GM23338 (cell line): ENCODE measurements around the gene IL16. TPM values are rescaled to one million over a fixed set of nuclear protein-coding genes. Genes with fewer than 3 reads are reported as not detected.

ENCODE experiments used
- ATAC-seq: fragments of 200-7000 bp; cut with Tn5 transposase; 3 replicates; pipeline ENCODE4 v1.9.1; 2020
- DNase-seq: peaks from one replicate; pipeline ENCODE4 v3.0.0-alpha.2; 2015; ENCODE audit warnings: low spot score
- H2AFZ ChIP-seq: fragments of 200-600 bp; sonication (generic); 2 replicates; pipeline ENCODE4 v1.8.0; 2016; ENCODE audit warnings: antibody characterized with exemption, mild to moderate bottlenecking, moderate library complexity
- H3F3A ChIP-seq: fragments of 200-600 bp; sonication (generic); replicated peaks from 2 replicates; pipeline ENCODE4 v1.8.0; 2017; ENCODE audit warnings: antibody characterized with exemption, mixed run types, low read depth
- H3K27ac ChIP-seq: fragments of 200-600 bp; sonication (generic); 2 replicates; pipeline ENCODE4 v1.6.1; 2016; ENCODE audit warnings: low read depth
- H3K27me3 ChIP-seq: fragments of 200-600 bp; sonication (generic); 2 replicates; pipeline ENCODE4 v1.8.0; 2016; ENCODE audit warnings: mild to moderate bottlenecking, mixed run types, moderate library complexity; ENCODE audit not compliant: insufficient read depth
- H3K36me3 ChIP-seq: fragments of 200-600 bp; sonication (generic); 2 replicates; pipeline ENCODE4 v1.8.0; 2016; ENCODE audit warnings: mild to moderate bottlenecking; ENCODE audit not compliant: insufficient read depth
- H3K4me1 ChIP-seq: fragments of 200-600 bp; sonication (generic); 2 replicates; pipeline ENCODE4 v1.8.0; 2016; ENCODE audit warnings: mild to moderate bottlenecking, moderate library complexity; ENCODE audit not compliant: insufficient read depth
- H3K4me2 ChIP-seq: fragments of 200-600 bp; sonication (generic); 2 replicates; pipeline ENCODE4 v1.7.1; 2017; ENCODE audit warnings: mixed run types
- H3K4me3 ChIP-seq: fragments of 200-600 bp; sonication (generic); 2 replicates; pipeline ENCODE4 v1.6.1; 2016; ENCODE audit warnings: mixed run types
- H3K79me2 ChIP-seq: fragments of 200-600 bp; sonication (generic); replicated peaks from 2 replicates; pipeline ENCODE4 v1.8.0; 2017; ENCODE audit warnings: mild to moderate bottlenecking; ENCODE audit not compliant: insufficient read depth
- H3K9me2 ChIP-seq: fragments of 200-600 bp; sonication (generic); 2 replicates; pipeline ENCODE4 v1.8.0; 2017; ENCODE audit not compliant: insufficient read depth
- H4K20me1 ChIP-seq: fragments of 200-600 bp; sonication (generic); replicated peaks from 2 replicates; pipeline ENCODE4 v1.8.0; 2017; ENCODE audit warnings: mild to moderate bottlenecking; ENCODE audit not compliant: insufficient read depth
- H3K27ac Mint-ChIP-seq: 2 replicates; pipeline ENCODE4 v1.8.0; 2020; ENCODE audit warnings: inconsistent platforms, mild to moderate bottlenecking, moderate library complexity, mixed read lengths
- H3K27me3 Mint-ChIP-seq: 3 replicates; pipeline ENCODE4 v1.8.0; 2022; ENCODE audit warnings: low read depth, mild to moderate bottlenecking, moderate library complexity, mixed read lengths, inconsistent platforms; ENCODE audit not compliant: insufficient read depth, poor library complexity
- H3K36me3 Mint-ChIP-seq: 3 replicates; pipeline ENCODE4 v1.8.0; 2021; ENCODE audit warnings: low read depth, mild to moderate bottlenecking, inconsistent platforms, moderate library complexity, mixed read lengths
- H3K4me1 Mint-ChIP-seq: 3 replicates; pipeline ENCODE4 v1.8.0; 2020; ENCODE audit warnings: mild to moderate bottlenecking, inconsistent platforms, mixed read lengths
- H3K4me3 Mint-ChIP-seq: 3 replicates; pipeline ENCODE4 v1.8.0; 2021; ENCODE audit warnings: moderate library complexity, mild to moderate bottlenecking, inconsistent platforms, mixed read lengths
- H3K9me3 Mint-ChIP-seq: 3 replicates; pipeline ENCODE4 v1.8.0; 2020; ENCODE audit warnings: moderate library complexity, mild to moderate bottlenecking, inconsistent platforms, mixed read lengths
- CREB1 ChIP-seq: fragments of 250-450 bp; sonication (Bioruptor Pico); IDR thresholded peaks from 2 replicates; pipeline ENCODE4 v1.5.0; 2020; ENCODE audit warnings: low read depth, mild to moderate bottlenecking, moderate library complexity
- CTCF ChIP-seq, 2 experiments: fragments of 200-600 bp in 1 of 2; sonication (generic) in 1 of 2; conservative IDR thresholded peaks; 2 replicates each; pipeline versions ENCODE4 v1.5.1 to v1.6.1; 2016 to 2017; ENCODE audit warnings: antibody characterized with exemption in 2 of 2, low read depth in 2 of 2, mild to moderate bottlenecking in 2 of 2, moderate library complexity in 1 of 2
- EZH2 ChIP-seq: fragments of 200-600 bp; sonication (generic); IDR thresholded peaks from one replicate; pipeline ENCODE4 v1.8.0; 2017; ENCODE audit warnings: antibody characterized with exemption, mild to moderate bottlenecking, low read depth; ENCODE audit not compliant: unreplicated experiment
- EZH2phosphoT487 ChIP-seq: fragments of 200-600 bp; sonication (generic); IDR thresholded peaks from one replicate; pipeline ENCODE4 v1.8.1; 2018; ENCODE audit warnings: antibody characterized with exemption; ENCODE audit not compliant: unreplicated experiment
- JUNB ChIP-seq: IDR thresholded peaks from one replicate; pipeline ENCODE4 v1.6.1; 2016; ENCODE audit warnings: antibody characterized with exemption; ENCODE audit not compliant: unreplicated experiment
- NANOG ChIP-seq: IDR thresholded peaks from 2 replicates; pipeline ENCODE4 v1.6.1; 2016; ENCODE audit warnings: antibody characterized with exemption, borderline replicate concordance
- POLR2AphosphoS5 ChIP-seq: IDR thresholded peaks from 2 replicates; pipeline ENCODE4 v1.6.1; 2016; ENCODE audit warnings: antibody characterized with exemption, low read depth
- STAT1 ChIP-seq: IDR thresholded peaks from one replicate; pipeline ENCODE4 v1.6.1; 2016; ENCODE audit warnings: antibody characterized with exemption; ENCODE audit not compliant: unreplicated experiment
- ZNF114 ChIP-seq: fragments of 250-450 bp; sonication (Bioruptor Pico); IDR thresholded peaks from 2 replicates; pipeline ENCODE4 v1.5.0; 2020; ENCODE audit warnings: mild to moderate bottlenecking, moderate library complexity
- ZNF331 ChIP-seq: fragments of 250-450 bp; sonication (Bioruptor Pico); IDR thresholded peaks from 2 replicates; pipeline ENCODE4 v1.5.0; 2020; ENCODE audit warnings: low read depth, mild to moderate bottlenecking, moderate library complexity
- ZNF462 ChIP-seq: fragments of 250-450 bp; sonication (Bioruptor Pico); IDR thresholded peaks from 2 replicates; pipeline ENCODE4 v1.5.0; 2020; ENCODE audit warnings: mild to moderate bottlenecking, moderate library complexity
- polyA plus RNA-seq: library from polyadenylated mRNA; unstranded; fragments of >200 nt; fragmentation: Nextera tagmentation; extraction: Ambion mirVana; gene quantifications from 2 replicates; pipeline ENCODE4 v1.2.1, GENCODE V29; 2016
- total RNA-seq: library from RNA; depleted of rRNA; stranded (reverse); fragments of >200 nt; shearing (Covaris generic); gene quantifications from 2 replicates; pipeline ENCODE4 v1.2.3, GENCODE V29; 2014
- TF ChIP-seq, protein P1 (sequence below): IDR thresholded peaks from 2 replicates; pipeline ENCODE4 v1.6.1; 2016; ENCODE audit warnings: antibody characterized with exemption
- TF ChIP-seq, protein P2 (sequence below): IDR thresholded peaks from one replicate; pipeline ENCODE4 v1.6.1; 2018; ENCODE audit warnings: antibody characterized with exemption; ENCODE audit not compliant: unreplicated experiment

The IL16 gene
- total and polyA plus RNA-seq, 2 experiments from 2014 or later, result 0.29 TPM; not detected in 1

GRCh38 chr15:81299630-81300273 lies 103.1 kb downstream of the IL16 start:
- ATAC-seq, result no peak
- no peak for DNase-seq
- no peaks in the 10 kb centered on the region for H3F3A ChIP-seq
- Mint-ChIP-seq H3K9me3 (no peaks in the 10 kb centered on the region), H3K4me1 (peaks cover 41% of the 10 kb centered on the region), H3K36me3 (no peaks in the 10 kb centered on the region), H3K27ac (no peak overlapping the region), H3K27me3 (peaks cover 14% of the 10 kb centered on the region), H3K4me3 (no peak overlapping the region)
- no peak overlapping the region for H3K4me2 ChIP-seq
- H3K79me2 ChIP-seq, result no peaks in the 10 kb centered on the region
- H3K9me2 ChIP-seq, result no peaks in the 10 kb centered on the region
- no peak overlapping the region for H2AFZ ChIP-seq
- no peaks in the 10 kb centered on the region for H4K20me1 ChIP-seq
- peaks cover 15% of the 10 kb centered on the region; the same call in 1 of the 2 replicates for H3K4me1 ChIP-seq
- TF ChIP-seq POLR2AphosphoS5 (no peak), EZH2phosphoT487 (no peak), EZH2 (no peak), STAT1 (no peak), ZNF331 (CRISPR knock-in tag) (no peak), NANOG (no peak), ZNF462 (CRISPR knock-in tag) (no peak), JUNB (no peak), ZNF114 (no peak), CREB1 (CRISPR knock-in tag) (no peak), CTCF (conservative IDR thresholded peaks at IDR 0.05; ENCODE audit: low read depth in 2 of 2) (no peak)
- TF ChIP-seq, protein P1, sequence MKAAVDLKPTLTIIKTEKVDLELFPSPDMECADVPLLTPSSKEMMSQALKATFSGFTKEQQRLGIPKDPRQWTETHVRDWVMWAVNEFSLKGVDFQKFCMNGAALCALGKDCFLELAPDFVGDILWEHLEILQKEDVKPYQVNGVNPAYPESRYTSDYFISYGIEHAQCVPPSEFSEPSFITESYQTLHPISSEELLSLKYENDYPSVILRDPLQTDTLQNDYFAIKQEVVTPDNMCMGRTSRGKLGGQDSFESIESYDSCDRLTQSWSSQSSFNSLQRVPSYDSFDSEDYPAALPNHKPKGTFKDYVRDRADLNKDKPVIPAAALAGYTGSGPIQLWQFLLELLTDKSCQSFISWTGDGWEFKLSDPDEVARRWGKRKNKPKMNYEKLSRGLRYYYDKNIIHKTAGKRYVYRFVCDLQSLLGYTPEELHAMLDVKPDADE, result no peak
- TF ChIP-seq, protein P2, sequence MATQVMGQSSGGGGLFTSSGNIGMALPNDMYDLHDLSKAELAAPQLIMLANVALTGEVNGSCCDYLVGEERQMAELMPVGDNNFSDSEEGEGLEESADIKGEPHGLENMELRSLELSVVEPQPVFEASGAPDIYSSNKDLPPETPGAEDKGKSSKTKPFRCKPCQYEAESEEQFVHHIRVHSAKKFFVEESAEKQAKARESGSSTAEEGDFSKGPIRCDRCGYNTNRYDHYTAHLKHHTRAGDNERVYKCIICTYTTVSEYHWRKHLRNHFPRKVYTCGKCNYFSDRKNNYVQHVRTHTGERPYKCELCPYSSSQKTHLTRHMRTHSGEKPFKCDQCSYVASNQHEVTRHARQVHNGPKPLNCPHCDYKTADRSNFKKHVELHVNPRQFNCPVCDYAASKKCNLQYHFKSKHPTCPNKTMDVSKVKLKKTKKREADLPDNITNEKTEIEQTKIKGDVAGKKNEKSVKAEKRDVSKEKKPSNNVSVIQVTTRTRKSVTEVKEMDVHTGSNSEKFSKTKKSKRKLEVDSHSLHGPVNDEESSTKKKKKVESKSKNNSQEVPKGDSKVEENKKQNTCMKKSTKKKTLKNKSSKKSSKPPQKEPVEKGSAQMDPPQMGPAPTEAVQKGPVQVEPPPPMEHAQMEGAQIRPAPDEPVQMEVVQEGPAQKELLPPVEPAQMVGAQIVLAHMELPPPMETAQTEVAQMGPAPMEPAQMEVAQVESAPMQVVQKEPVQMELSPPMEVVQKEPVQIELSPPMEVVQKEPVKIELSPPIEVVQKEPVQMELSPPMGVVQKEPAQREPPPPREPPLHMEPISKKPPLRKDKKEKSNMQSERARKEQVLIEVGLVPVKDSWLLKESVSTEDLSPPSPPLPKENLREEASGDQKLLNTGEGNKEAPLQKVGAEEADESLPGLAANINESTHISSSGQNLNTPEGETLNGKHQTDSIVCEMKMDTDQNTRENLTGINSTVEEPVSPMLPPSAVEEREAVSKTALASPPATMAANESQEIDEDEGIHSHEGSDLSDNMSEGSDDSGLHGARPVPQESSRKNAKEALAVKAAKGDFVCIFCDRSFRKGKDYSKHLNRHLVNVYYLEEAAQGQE, result no peak
- H3K27me3 ChIP-seq, result no peaks in the 10 kb centered on the region
- no peak overlapping the region for H3K4me3 ChIP-seq
- H3K36me3 ChIP-seq, result no peaks in the 10 kb centered on the region
- no peak overlapping the region for H3K27ac ChIP-seq
